ENCODE results near the gene C1QTNF2.

Gene C1QTNF2

DNA sequence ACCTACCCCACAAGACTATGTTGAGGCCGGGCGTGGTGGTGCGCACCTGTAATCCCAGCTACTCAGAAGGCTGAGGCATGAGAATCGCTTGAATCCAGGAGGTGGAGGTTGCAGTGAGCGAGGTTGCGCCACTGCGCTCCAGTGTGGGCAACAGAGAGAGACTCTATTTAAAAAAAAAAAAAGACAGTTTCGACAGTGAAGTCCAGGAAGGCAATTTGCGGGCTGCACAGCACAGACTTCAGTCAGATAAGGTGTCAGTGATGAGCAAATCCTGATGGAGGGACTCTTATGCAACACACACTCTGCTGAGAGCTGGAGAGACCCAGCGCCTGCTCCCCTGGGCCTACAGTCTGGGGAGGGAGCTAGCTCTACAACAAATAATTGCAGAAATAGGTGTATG is 72.2 kb downstream of the C1QTNF2 start:
- no peak for DNase-seq (ENCODE audit: low read depth)

DNA sequence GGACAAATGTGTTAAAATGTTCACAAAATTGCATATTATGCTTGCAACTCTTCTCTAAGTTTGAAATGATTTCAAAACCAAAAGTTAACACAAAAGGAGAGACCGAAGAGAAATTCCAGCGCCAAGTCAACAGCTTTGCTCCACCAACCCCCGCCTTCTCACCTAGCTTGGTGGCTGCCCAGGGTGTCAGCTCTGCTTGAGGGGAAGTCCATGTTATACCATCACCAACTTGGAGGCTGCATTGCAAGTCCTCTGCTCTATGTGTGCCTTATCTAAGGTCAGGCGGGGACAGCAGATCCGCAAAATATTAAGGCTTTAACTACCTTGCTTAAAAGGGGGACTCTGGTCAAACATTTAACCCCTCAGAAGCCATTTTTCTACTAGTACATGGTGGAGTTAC is 72.7 kb downstream of the C1QTNF2 start:
- no peak for DNase-seq (ENCODE audit: low read depth)
